ENCODE results near the gene MAP7D2. TPM values are rescaled to one million over a fixed set of nuclear protein-coding genes. Genes with fewer than 3 reads are reported as not detected.
A peak's percentile ranks its signal among the peaks of the same experiment; 100 is the strongest.

Gene MAP7D2
- total and polyA plus RNA-seq, 4 experiments from 2014 or later = 0.14 to 0.17 TPM; not detected in 2

- no peak overlapping the region for H3K27ac ChIP-seq (ENCODE audit: low read depth, low read length)
- no peaks in the 10 kb centered on the region for H3K27me3 ChIP-seq (ENCODE audit: insufficient read depth, low read length)
- Mint-ChIP-seq H3K36me3 (peaks cover 0 to 14% of the 10 kb centered on the region in 2 donors), H3K27ac (peak overlapping the region in 5 of 7 donors; percentile 27 to 86 (median 75)), H3K4me3 (no peak overlapping the region), H3K4me1 (peaks cover 12 to 24% (median 23%) of the 10 kb centered on the region in 4 donors), H3K9me3 (no peaks in the 10 kb centered on the region), H3K27me3 (no peaks in the 10 kb centered on the region)
- H3K4me1 ChIP-seq (ENCODE audit: insufficient read depth, low read length) = peaks cover 20% of the 10 kb centered on the region
- no peaks in the 10 kb centered on the region for H3K9me3 ChIP-seq (ENCODE audit: control insufficient read depth in 1 of 2, low read length in 2 of 2)
- ChIA-PET POLR2A (ENCODE audit: partially characterized antibody) (no interaction called here), CTCF (ENCODE audit: partially characterized antibody) (no interaction called here)
- no peak for DNase-seq
- no peaks in the 10 kb centered on the region for H3K36me3 ChIP-seq (ENCODE audit: insufficient read depth, low read length)
- no peak overlapping the region for H3K4me3 ChIP-seq (ENCODE audit: low read length in 2 of 2)
- intact Hi-C loops (cut with micrococcal nuclease) = loop anchor here (5.0 kb wide), 1 partner anchor 124 kb away; the partner anchor contains the start of gene RPS6KA3
Observed at GRCh38 chrX:20143561-20143960, 26.9 kb upstream of the MAP7D2 start.

GRCh38 chrX:20143111-20143510 lies 26.4 kb upstream of the MAP7D2 start:
- CTCF ChIA-PET (ENCODE audit: partially characterized antibody) = interaction anchor here (0.6 kb wide), 1 partner anchor 14 kb away, joined by 3 read pairs; no protein-coding TSS in a partner anchor
- intact Hi-C loops (cut with micrococcal nuclease) = loop anchor here (5.0 kb wide), 1 partner anchor 124 kb away; the partner anchor contains the start of gene RPS6KA3

GRCh38 chrX:20141281-20142220 lies 24.8 kb upstream of the MAP7D2 start, which contains the start of gene EIF1AX:
Gene EIF1AX, minus strand, starts transcription at chrX:20141838. Its CDS starts 198 bp downstream, at chrX:20141640.
- peak within 1 kb of the TSS; percentile 84 to 96 (median 94) for H3K27ac Mint-ChIP-seq
- Histone ChIP-seq H3K4me3 (ENCODE audit: low read length in 2 of 2) (peak within 1 kb of the TSS; percentile 80 to 81), H3K9me3 (ENCODE audit: control insufficient read depth in 1 of 2, low read length in 2 of 2) (no peaks in the 10 kb centered on the region), H3K27me3 (ENCODE audit: insufficient read depth, low read length) (no peaks in the 10 kb centered on the region), H3K4me1 (ENCODE audit: insufficient read depth, low read length) (peaks cover 22% of the 10 kb centered on the region), H3K36me3 (ENCODE audit: insufficient read depth, low read length) (no peaks in the 10 kb centered on the region), H3K27ac (ENCODE audit: low read depth, low read length) (peak within 1 kb of the TSS; percentile 84)
- H3K4me3 Mint-ChIP-seq = peak within 1 kb of the TSS; percentile 85 to 95 (median 92)
- H3K36me3 Mint-ChIP-seq = peaks cover 6 to 23% of the 10 kb centered on the region in 2 donors
- DNase-seq = peak; percentile 98 to 100 (median 99)
- ChIA-PET POLR2A (ENCODE audit: partially characterized antibody) (interaction anchor here (1.1 to 1.4 kb wide), 4 partner anchors 13 to 302 kb away, joined by 3 read pairs; no protein-coding TSS in a partner anchor), CTCF (ENCODE audit: partially characterized antibody) (no interaction called here)
- H3K27me3 Mint-ChIP-seq = no peaks in the 10 kb centered on the region
- intact Hi-C loops (cut with micrococcal nuclease) = loop anchor here (5.0 kb wide), 1 partner anchor 126 kb away; the partner anchor contains the start of gene RPS6KA3
- H3K4me1 Mint-ChIP-seq = peaks cover 12 to 33% (median 28%) of the 10 kb centered on the region in 4 donors
- no peaks in the 10 kb centered on the region for H3K9me3 Mint-ChIP-seq

More at GRCh38 chrX:20143111-20143510, 26.4 kb upstream of the MAP7D2 start:
- Histone ChIP-seq H3K27me3 (ENCODE audit: insufficient read depth, low read length) (no peaks in the 10 kb centered on the region), H3K4me3 (ENCODE audit: low read length in 2 of 2) (no peak overlapping the region), H3K9me3 (ENCODE audit: control insufficient read depth in 1 of 2, low read length in 2 of 2) (no peaks in the 10 kb centered on the region), H3K4me1 (ENCODE audit: insufficient read depth, low read length) (peaks cover 20% of the 10 kb centered on the region), H3K36me3 (ENCODE audit: insufficient read depth, low read length) (no peaks in the 10 kb centered on the region), H3K27ac (ENCODE audit: low read depth, low read length) (no peak overlapping the region)
- Mint-ChIP-seq H3K36me3 (peaks cover 0 to 14% of the 10 kb centered on the region in 2 donors), H3K4me3 (peak overlapping the region in 7 of 8 donors; percentile 68 to 94 (median 73)), H3K9me3 (no peaks in the 10 kb centered on the region), H3K4me1 (peaks cover 12 to 24% (median 23%) of the 10 kb centered on the region in 4 donors), H3K27ac (peak overlapping the region; percentile 13 to 89 (median 83)), H3K27me3 (no peaks in the 10 kb centered on the region)
- no peak for DNase-seq
- POLR2A ChIA-PET (ENCODE audit: partially characterized antibody) = no interaction called here

GRCh38 chrX:20140420-20140819 lies 23.7 kb upstream of the MAP7D2 start:
- DNase-seq = no peak
- Mint-ChIP-seq H3K4me1 (peaks cover 21 to 45% (median 39%) of the 10 kb centered on the region in 4 donors), H3K27me3 (no peaks in the 10 kb centered on the region), H3K9me3 (no peaks in the 10 kb centered on the region), H3K36me3 (peaks cover 14 to 34% of the 10 kb centered on the region in 2 donors), H3K4me3 (peak overlapping the region; percentile 85 to 95 (median 92)), H3K27ac (peak overlapping the region; percentile 15 to 96 (median 93))
- peaks cover 23% of the 10 kb centered on the region for H3K4me1 ChIP-seq (ENCODE audit: insufficient read depth, low read length)
- POLR2A ChIA-PET (ENCODE audit: partially characterized antibody) = interaction anchor here (1.4 kb wide), 2 partner anchors 124 to 301 kb away, joined by 3 read pairs; no protein-coding TSS in a partner anchor
- peak overlapping the region; percentile 84 for H3K27ac ChIP-seq (ENCODE audit: low read depth, low read length)
- CTCF ChIA-PET (ENCODE audit: partially characterized antibody) = no interaction called here
- H3K4me3 ChIP-seq (ENCODE audit: low read length in 2 of 2) = peak overlapping the region in 1 of 2 donors; percentile 80
- H3K9me3 ChIP-seq (ENCODE audit: control insufficient read depth in 1 of 2, low read length in 2 of 2) = no peaks in the 10 kb centered on the region
- no peaks in the 10 kb centered on the region for H3K27me3 ChIP-seq (ENCODE audit: insufficient read depth, low read length)
- no peaks in the 10 kb centered on the region for H3K36me3 ChIP-seq (ENCODE audit: insufficient read depth, low read length)
- intact Hi-C loops (cut with micrococcal nuclease) = loop anchor here (5.0 kb wide), 1 partner anchor 127 kb away; the partner anchor contains the start of gene RPS6KA3

DNA sequence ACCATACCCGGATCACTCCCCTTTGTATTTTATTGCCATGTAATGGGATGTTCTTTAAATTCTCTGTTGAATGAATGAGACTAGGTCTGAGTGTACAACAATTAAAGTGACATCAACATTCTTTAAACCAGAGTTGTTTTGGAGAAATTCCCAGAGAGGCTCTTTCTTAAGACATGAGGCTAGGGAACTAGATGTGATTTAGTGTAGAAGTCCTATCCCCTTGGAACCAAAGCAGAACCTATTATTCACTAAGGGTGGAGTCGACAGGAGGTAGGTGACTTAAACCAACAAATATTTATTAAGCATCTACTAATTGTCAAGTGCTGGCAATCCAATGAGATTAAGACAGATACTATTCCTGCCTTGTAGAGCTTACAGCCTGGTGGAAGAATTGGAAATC lies 23.3 kb upstream of the MAP7D2 start:
- Histone ChIP-seq H3K27me3 (ENCODE audit: insufficient read depth, low read length) (no peaks in the 10 kb centered on the region), H3K4me3 (ENCODE audit: low read length in 2 of 2) (peak overlapping the region in 1 of 2 donors; percentile 80), H3K36me3 (ENCODE audit: insufficient read depth, low read length) (peaks cover 3% of the 10 kb centered on the region), H3K27ac (ENCODE audit: low read depth, low read length) (peak overlapping the region; percentile 84), H3K4me1 (ENCODE audit: insufficient read depth, low read length) (peaks cover 23% of the 10 kb centered on the region), H3K9me3 (ENCODE audit: control insufficient read depth in 1 of 2, low read length in 2 of 2) (no peaks in the 10 kb centered on the region)
- H3K4me1 Mint-ChIP-seq = peaks cover 21 to 49% (median 40%) of the 10 kb centered on the region in 4 donors
- intact Hi-C loops (cut with micrococcal nuclease) = loop anchor here (5.0 to 10.0 kb wide), 2 partner anchors 127 to 1715 kb away; partner anchors contain the start of genes CDKL5 and RPS6KA3
- H3K27ac Mint-ChIP-seq = peak overlapping the region in 5 of 7 donors; percentile 84 to 96 (median 93)
- CTCF ChIA-PET (ENCODE audit: partially characterized antibody) = no interaction called here
- POLR2A ChIA-PET (ENCODE audit: partially characterized antibody) = no interaction called here
- no peaks in the 10 kb centered on the region for H3K27me3 Mint-ChIP-seq
- DNase-seq = no peak
- H3K4me3 Mint-ChIP-seq = peak overlapping the region; percentile 85 to 95 (median 92)
- H3K9me3 Mint-ChIP-seq = no peaks in the 10 kb centered on the region
- peaks cover 14 to 34% of the 10 kb centered on the region in 2 donors for H3K36me3 Mint-ChIP-seq

GRCh38 chrX:20135944-20136343 lies 19.2 kb upstream of the MAP7D2 start:
- H3K9me3 Mint-ChIP-seq = no peaks in the 10 kb centered on the region
- no peaks in the 10 kb centered on the region for H3K27me3 Mint-ChIP-seq
- peak overlapping the region in 6 of 7 donors; percentile 11 to 76 (median 59) for H3K27ac Mint-ChIP-seq
- Histone ChIP-seq H3K4me3 (ENCODE audit: low read length in 2 of 2) (no peak overlapping the region), H3K36me3 (ENCODE audit: insufficient read depth, low read length) (peaks cover 11% of the 10 kb centered on the region), H3K4me1 (ENCODE audit: insufficient read depth, low read length) (peaks cover 23% of the 10 kb centered on the region), H3K27ac (ENCODE audit: low read depth, low read length) (no peak overlapping the region), H3K9me3 (ENCODE audit: control insufficient read depth in 1 of 2, low read length in 2 of 2) (no peaks in the 10 kb centered on the region), H3K27me3 (ENCODE audit: insufficient read depth, low read length) (no peaks in the 10 kb centered on the region)
- ChIA-PET CTCF (ENCODE audit: partially characterized antibody) (no interaction called here), POLR2A (ENCODE audit: partially characterized antibody) (no interaction called here)
- H3K4me1 Mint-ChIP-seq = peaks cover 21 to 54% (median 39%) of the 10 kb centered on the region in 4 donors
- peaks cover 33 to 44% of the 10 kb centered on the region in 2 donors for H3K36me3 Mint-ChIP-seq
- intact Hi-C loops (cut with micrococcal nuclease) = loop anchor here (10.0 kb wide), 1 partner anchor 1711 kb away; the partner anchor contains the start of gene CDKL5
- DNase-seq = no peak
- H3K4me3 Mint-ChIP-seq = no peak overlapping the region

Data from CD4-positive, alpha-beta memory T cell (primary cell).